IMR-90 (cell line): Measurements from ENCODE around the gene DMRTA1. TPM values are rescaled to one million over a fixed set of nuclear protein-coding genes. Genes with fewer than 3 reads are reported as not detected.
"Not testable (repeated sequence)": the region's sequence is repeated elsewhere in the genome, so short reads cannot be mapped to it uniquely, and the experiment has no call there.

Experiments used
- ATAC-seq: fragments of 200-7000 bp; cut with Tn5 transposase; 2 replicates; pipeline ENCODE4 v1.9.1; 2020; ENCODE audit warnings: low read depth, mild to moderate bottlenecking, moderate library complexity
- BruUV-seq: library from RNA; stranded (reverse); fragments of 400-500 nt; replicated peaks from 2 replicates; lab custom pipeline; 2021; lab: Mats Ljungman, UMichigan
- CTCF ChIA-PET: fragments of 300-600 bp; formaldehyde crosslinking; extraction: SDS; loops from one replicate; lab custom pipeline; 2021; ENCODE audit warnings: antibody characterized with exemption; lab: Yijun Ruan, JAX
- POLR2A ChIA-PET: fragments of 300-600 bp; sonication (Branson Sonifier 250); formaldehyde crosslinking; loops from one replicate; lab custom pipeline; 2022; ENCODE audit warnings: antibody characterized with exemption; ENCODE audit not compliant: unreplicated experiment; lab: Charles Lee
- DNase-seq: peaks from one replicate; pipeline ENCODE4 v3.0.0; 2013
- H2AFZ ChIP-seq: replicated peaks from 2 replicates; pipeline ENCODE3; 2013; ENCODE audit warnings: low read length, mild to moderate bottlenecking; ENCODE audit not compliant: poor library complexity
- H2AK5ac ChIP-seq: 2 replicates; pipeline ENCODE4 v1.6.1; 2013; ENCODE audit warnings: low read depth, low read length, inconsistent platforms
- H2AK9ac ChIP-seq: replicated peaks from 2 replicates; pipeline ENCODE3; 2013; ENCODE audit warnings: mild to moderate bottlenecking, low read depth, low read length, moderate library complexity; ENCODE audit not compliant: poor library complexity
- H2BK120ac ChIP-seq: 2 replicates; pipeline ENCODE4 v1.6.1; 2013; ENCODE audit warnings: low read depth, low read length, inconsistent platforms
- H2BK15ac ChIP-seq: 3 replicates; pipeline ENCODE4 v1.6.1; 2013; ENCODE audit warnings: low read depth, low read length, inconsistent platforms
- H2BK20ac ChIP-seq: 2 replicates; pipeline ENCODE4 v1.6.1; 2013; ENCODE audit warnings: low read depth, mild to moderate bottlenecking, inconsistent platforms, low read length, moderate library complexity
- H2BK5ac ChIP-seq: 2 replicates; pipeline ENCODE4 v1.6.1; 2013; ENCODE audit warnings: mild to moderate bottlenecking, low read depth, low read length, inconsistent platforms; ENCODE audit not compliant: poor library complexity, severe bottlenecking
- H3K14ac ChIP-seq: replicated peaks from 2 replicates; pipeline ENCODE4 v1.6.1; 2013; ENCODE audit warnings: low read depth, low read length, inconsistent platforms
- H3K18ac ChIP-seq: 2 replicates; pipeline ENCODE4 v1.6.1; 2013; ENCODE audit warnings: low read depth, low read length, control low read depth
- H3K23ac ChIP-seq: 2 replicates; pipeline ENCODE4 v1.6.1; 2013; ENCODE audit warnings: low read depth, low read length, inconsistent platforms
- H3K27ac ChIP-seq: 2 replicates; pipeline ENCODE4 v1.5.1; 2013; ENCODE audit warnings: mild to moderate bottlenecking, control low read depth, low read length; ENCODE audit not compliant: insufficient read depth
- H3K27me3 ChIP-seq: 2 replicates; pipeline ENCODE4 v1.6.1; 2013; ENCODE audit warnings: low read length; ENCODE audit not compliant: control insufficient read depth, insufficient read depth
- H3K36me3 ChIP-seq: 2 replicates; pipeline ENCODE4 v1.6.1; 2013; ENCODE audit warnings: low read length, mixed read lengths; ENCODE audit not compliant: control insufficient read depth, insufficient read depth
- H3K4ac ChIP-seq: 2 replicates; pipeline ENCODE4 v1.6.1; 2013; ENCODE audit warnings: low read depth, low read length, inconsistent platforms
- H3K4me1 ChIP-seq: 2 replicates; pipeline ENCODE4 v1.6.1; 2013; ENCODE audit warnings: low read length, mixed read lengths; ENCODE audit not compliant: control insufficient read depth, insufficient read depth
- H3K4me2 ChIP-seq: 2 replicates; pipeline ENCODE4 v1.6.1; 2013; ENCODE audit warnings: low read depth, mild to moderate bottlenecking, control low read depth, low read length, moderate library complexity
- H3K4me3 ChIP-seq: 2 replicates; pipeline ENCODE4 v1.5.1; 2013; ENCODE audit warnings: low read depth, mild to moderate bottlenecking, control low read depth, low read length, moderate library complexity; ENCODE audit not compliant: insufficient read depth
- H3K56ac ChIP-seq: 2 replicates; pipeline ENCODE4 v1.6.1; 2013; ENCODE audit warnings: low read length, inconsistent platforms; ENCODE audit not compliant: insufficient read depth; ENCODE audit errors: extremely low read depth
- H3K79me1 ChIP-seq, 2 experiments: 2 replicates each; pipeline ENCODE4 v1.6.1; 2013; ENCODE audit warnings: low read length in 2 of 2, inconsistent platforms in 1 of 2, low read depth in 1 of 2
- H3K9ac ChIP-seq: 2 replicates; pipeline ENCODE4 v1.6.1; 2013; ENCODE audit warnings: low read depth, low read length, control low read depth
- H3K9me1 ChIP-seq: 2 replicates; pipeline ENCODE4 v1.6.1; 2013; ENCODE audit warnings: low read length, inconsistent platforms; ENCODE audit not compliant: insufficient read depth
- H3K9me3 ChIP-seq: 2 replicates; pipeline ENCODE4 v1.6.1; 2013; ENCODE audit warnings: low read length; ENCODE audit not compliant: control insufficient read depth, insufficient read depth
- H4K20me1 ChIP-seq: 2 replicates; pipeline ENCODE4 v1.6.1; 2013; ENCODE audit warnings: low read length, inconsistent platforms; ENCODE audit not compliant: insufficient read depth
- H4K5ac ChIP-seq: 2 replicates; pipeline ENCODE4 v1.6.1; 2013; ENCODE audit warnings: mild to moderate bottlenecking, low read depth, low read length, control low read depth
- H4K8ac ChIP-seq, 2 experiments: 2 replicates each; pipeline ENCODE4 v1.6.1; 2013; ENCODE audit warnings: low read depth in 2 of 2, low read length in 2 of 2, control low read depth in 1 of 2, inconsistent platforms in 1 of 2
- H4K91ac ChIP-seq: 2 replicates; pipeline ENCODE4 v1.6.1; 2013; ENCODE audit warnings: low read depth, low read length, inconsistent platforms; ENCODE audit not compliant: insufficient read depth
- WGBS, 2 experiments: methylation state at CpG; one replicate each; pipeline versions ENCODE4 v1.1.5 to v1.1.7; 2013; ENCODE audit warnings: missing lambda C conversion rate in 2 of 2; ENCODE audit not compliant: insufficient read length in 1 of 2; ENCODE audit errors: extremely low coverage in 2 of 2; 5-methylcytosine and 5-hydroxymethylcytosine counted together
- dilution Hi-C: fragments of 300-500 bp; cut with HindIII; formaldehyde crosslinking; loops from one replicate; pipeline ENCODE4 v1.14.3; 2018; ENCODE audit warnings: low sequenced_read_pairs; ENCODE audit not compliant: unreplicated experiment
- in situ Hi-C: fragments of 300-500 bp; cut with MboI; formaldehyde crosslinking; loops from 3 replicates; pipeline ENCODE4 v1.14.3; 2019; ENCODE audit warnings: low sequenced_read_pairs, inconsistent platforms, mixed read lengths
- intact Hi-C: fragments of 100-400 bp; cut with micrococcal nuclease; formaldehyde crosslinking; loops from 2 replicates; pipeline ENCODE4 v1.10.0; 2022
- polyA plus RNA-seq, 3 experiments: library from polyadenylated mRNA; depleted of rRNA; stranded (reverse); fragments of >200 nt; gene quantifications; 2 replicates each; pipeline ENCODE4 v1.2.3, GENCODE V29; 2012; ENCODE audit warnings: low replicate concordance in 1 of 3
- total RNA-seq: library from RNA; depleted of rRNA; stranded (reverse); fragments of >200 nt; gene quantifications from 2 replicates; pipeline ENCODE4 v1.2.3, GENCODE V29; 2012

DMRTA1 gene
- total and polyA plus RNA-seq, 2 of the 4 experiments (the other 2 are of a cell fraction), result under 0.01 to 0.02 TPM

DNA sequence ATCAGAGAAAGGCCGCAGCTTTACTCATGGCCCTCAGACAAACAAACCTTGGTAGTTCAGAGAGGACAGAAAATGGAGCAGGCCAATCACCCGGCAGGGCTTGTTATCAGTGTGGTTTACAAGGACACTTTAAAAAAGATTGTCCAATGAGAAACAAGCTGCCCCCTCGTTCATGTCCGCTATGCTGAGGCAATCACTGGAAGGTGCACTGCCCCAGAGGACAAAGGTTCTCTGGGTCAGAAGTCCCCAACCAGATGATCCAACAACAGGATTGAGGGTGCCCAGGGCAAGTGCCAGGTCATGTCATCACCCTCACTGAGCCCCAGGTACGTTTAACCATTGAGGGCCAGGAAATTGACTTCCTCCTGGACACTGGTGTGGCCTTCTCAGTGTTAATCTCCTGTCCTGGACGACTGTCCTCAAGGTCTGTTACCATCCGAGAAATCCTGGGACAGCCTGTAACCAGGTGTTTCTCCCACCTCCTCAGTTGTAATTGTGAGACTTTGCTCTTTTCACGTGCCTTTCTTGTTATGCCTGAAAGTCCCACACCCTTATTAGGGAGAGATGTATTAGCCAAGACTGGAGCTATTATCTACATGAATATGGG, 9.1 kb upstream of the DMRTA1 start:
- H3K4me1 ChIP-seq, H3K27me3 ChIP-seq, H3K36me3 ChIP-seq, H3K4me2 ChIP-seq, DNase-seq, H3K9me1 ChIP-seq, in situ Hi-C loops, H2BK15ac ChIP-seq, H3K4ac ChIP-seq, H3K27ac ChIP-seq, ATAC-seq, H4K91ac ChIP-seq, H2BK120ac ChIP-seq, BruUV-seq, H3K4me3 ChIP-seq, H3K79me1 ChIP-seq, H4K20me1 ChIP-seq, H2AFZ ChIP-seq, H2BK20ac ChIP-seq, H3K9me3 ChIP-seq, H3K14ac ChIP-seq, H3K9ac ChIP-seq, H3K23ac ChIP-seq, H2AK9ac ChIP-seq, CTCF ChIA-PET, dilution Hi-C loops, H2AK5ac ChIP-seq, H3K18ac ChIP-seq, H4K5ac ChIP-seq, H4K8ac ChIP-seq, POLR2A ChIA-PET, H2BK5ac ChIP-seq, H3K56ac ChIP-seq, intact Hi-C loops: not testable (repeated sequence)
- no CpG with 5 or more reads among the region's 8 CpGs for WGBS, 2 experiments
